ENCODE measurements around the gene FBN2. TPM values are rescaled to one million over a fixed set of nuclear protein-coding genes. Genes with fewer than 3 reads are reported as not detected.

FBN2 gene
- total RNA-seq, 1 experiment from 2014 or later, result 0.22 TPM

DNA sequence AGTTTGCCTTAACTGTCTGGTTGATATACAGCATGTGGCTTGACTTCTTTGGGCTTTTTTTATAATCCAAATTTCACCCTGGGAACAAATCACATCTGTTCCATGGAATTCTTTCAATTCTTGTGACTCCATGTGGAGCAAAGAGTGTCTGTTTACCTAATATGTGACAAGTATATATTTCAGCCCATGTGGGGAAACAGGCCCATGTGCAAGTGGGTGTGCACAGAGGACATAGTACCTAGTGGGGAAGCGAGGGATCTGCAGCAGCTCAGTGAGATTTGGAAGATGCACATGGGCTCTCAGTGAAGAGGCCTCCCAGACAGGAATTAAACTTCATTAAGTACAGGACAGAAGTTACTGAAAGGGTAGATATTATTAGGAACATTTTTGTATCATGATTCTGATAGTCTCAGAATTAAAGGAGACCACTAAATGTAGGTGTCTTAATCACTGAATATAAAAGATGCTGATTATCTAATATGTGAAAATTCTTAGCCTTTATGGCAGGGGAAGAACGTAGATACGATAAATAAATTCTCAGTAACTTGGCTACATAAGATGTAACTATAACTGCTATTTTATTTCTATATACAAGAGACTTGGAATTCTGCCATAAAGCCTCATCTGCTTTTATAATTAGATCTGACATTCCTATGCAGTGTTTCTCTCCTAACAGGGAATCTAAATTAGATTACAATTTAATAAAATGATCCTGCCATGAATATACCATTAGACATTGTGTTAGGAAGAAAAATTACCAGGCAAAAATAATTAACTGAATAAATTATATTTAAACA, 273.3 kb downstream of the FBN2 start:
- no peaks in the 10 kb centered on the region for H3K36me3 ChIP-seq (ENCODE audit: low read depth)
- no peaks in the 10 kb centered on the region for H3K4me1 ChIP-seq (replicated peaks; ENCODE audit: insufficient read depth)
- H3K79me2 ChIP-seq (ENCODE audit: low read depth), result no peaks in the 10 kb centered on the region
- no peak overlapping the region for H3K27ac ChIP-seq
- BruUV-seq (replicated peaks), result no TSS peak
- H4K20me1 ChIP-seq (ENCODE audit: insufficient read depth), result no peaks in the 10 kb centered on the region
- POLR2A ChIA-PET (ENCODE audit: unreplicated experiment), result no interaction called here
- CTCF ChIA-PET, result no interaction called here
- H3K27me3 ChIP-seq (ENCODE audit: insufficient read depth, low read depth), result no peaks in the 10 kb centered on the region
- H3K4me3 ChIP-seq, result no peak overlapping the region
- no peaks in the 10 kb centered on the region for H3K9me2 ChIP-seq (ENCODE audit: insufficient read depth)
- H3K4me2 ChIP-seq, result no peak overlapping the region
- H2AFZ ChIP-seq, result no peak overlapping the region
- intact Hi-C loops (cut with micrococcal nuclease; ENCODE audit: unreplicated experiment), result no loop called here
- H3F3A ChIP-seq (ENCODE audit: insufficient read depth, low read depth), result no peaks in the 10 kb centered on the region
- DNase-seq, result no peak
- no peaks in the 10 kb centered on the region for H3K9me3 ChIP-seq (ENCODE audit: insufficient read depth, low read depth)
- TF ChIP-seq, protein P1, sequence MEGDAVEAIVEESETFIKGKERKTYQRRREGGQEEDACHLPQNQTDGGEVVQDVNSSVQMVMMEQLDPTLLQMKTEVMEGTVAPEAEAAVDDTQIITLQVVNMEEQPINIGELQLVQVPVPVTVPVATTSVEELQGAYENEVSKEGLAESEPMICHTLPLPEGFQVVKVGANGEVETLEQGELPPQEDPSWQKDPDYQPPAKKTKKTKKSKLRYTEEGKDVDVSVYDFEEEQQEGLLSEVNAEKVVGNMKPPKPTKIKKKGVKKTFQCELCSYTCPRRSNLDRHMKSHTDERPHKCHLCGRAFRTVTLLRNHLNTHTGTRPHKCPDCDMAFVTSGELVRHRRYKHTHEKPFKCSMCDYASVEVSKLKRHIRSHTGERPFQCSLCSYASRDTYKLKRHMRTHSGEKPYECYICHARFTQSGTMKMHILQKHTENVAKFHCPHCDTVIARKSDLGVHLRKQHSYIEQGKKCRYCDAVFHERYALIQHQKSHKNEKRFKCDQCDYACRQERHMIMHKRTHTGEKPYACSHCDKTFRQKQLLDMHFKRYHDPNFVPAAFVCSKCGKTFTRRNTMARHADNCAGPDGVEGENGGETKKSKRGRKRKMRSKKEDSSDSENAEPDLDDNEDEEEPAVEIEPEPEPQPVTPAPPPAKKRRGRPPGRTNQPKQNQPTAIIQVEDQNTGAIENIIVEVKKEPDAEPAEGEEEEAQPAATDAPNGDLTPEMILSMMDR (conservative IDR thresholded peaks at IDR 0.05), result no peak
- no peak for TF ChIP-seq EZH2 (IDR thresholded peaks at IDR 0.05; ENCODE audit: low read depth)

DNA sequence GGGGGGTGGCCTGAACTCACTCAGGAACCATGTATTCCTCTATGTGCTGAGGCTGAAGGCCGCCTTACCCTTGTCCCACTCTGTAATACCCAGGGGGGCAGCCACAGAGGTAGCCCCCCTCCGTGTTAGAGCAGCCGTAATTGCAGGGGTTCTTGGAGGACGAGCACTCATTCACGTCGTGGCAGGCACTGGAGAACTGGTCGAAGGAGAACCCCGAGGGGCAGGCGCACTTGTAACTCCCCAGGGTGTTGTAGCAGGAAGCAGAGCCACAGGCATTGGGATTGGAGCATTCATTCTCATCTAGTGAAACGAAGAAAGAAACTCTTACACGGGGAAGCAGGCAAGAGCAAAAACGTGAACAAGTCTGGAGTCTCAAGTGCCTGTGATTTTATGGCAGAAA, 274.7 kb downstream of the FBN2 start:
- no peak overlapping the region for H3K4me2 ChIP-seq
- H3K4me3 ChIP-seq, result no peak overlapping the region
- no peak overlapping the region for H2AFZ ChIP-seq
- H3K79me2 ChIP-seq (ENCODE audit: low read depth), result no peaks in the 10 kb centered on the region
- H3F3A ChIP-seq (ENCODE audit: insufficient read depth, low read depth), result no peaks in the 10 kb centered on the region
- H3K4me1 ChIP-seq (replicated peaks; ENCODE audit: insufficient read depth), result no peaks in the 10 kb centered on the region
- POLR2A ChIA-PET (ENCODE audit: unreplicated experiment), result no interaction called here
- no peaks in the 10 kb centered on the region for H3K9me3 ChIP-seq (ENCODE audit: insufficient read depth, low read depth)
- no peak overlapping the region for H3K27ac ChIP-seq
- TF ChIP-seq, protein P1 (conservative IDR thresholded peaks at IDR 0.05), result no peak
- TF ChIP-seq EZH2 (IDR thresholded peaks at IDR 0.05; ENCODE audit: low read depth), result no peak
- H3K36me3 ChIP-seq (ENCODE audit: low read depth), result no peaks in the 10 kb centered on the region
- no peaks in the 10 kb centered on the region for H4K20me1 ChIP-seq (ENCODE audit: insufficient read depth)
- H3K27me3 ChIP-seq (ENCODE audit: insufficient read depth, low read depth), result no peaks in the 10 kb centered on the region
- no TSS peak for BruUV-seq (replicated peaks)
- intact Hi-C loops (cut with micrococcal nuclease; ENCODE audit: unreplicated experiment), result no loop called here
- no peaks in the 10 kb centered on the region for H3K9me2 ChIP-seq (ENCODE audit: insufficient read depth)
- CTCF ChIA-PET, result no interaction called here
- DNase-seq, result no peak

DNA sequence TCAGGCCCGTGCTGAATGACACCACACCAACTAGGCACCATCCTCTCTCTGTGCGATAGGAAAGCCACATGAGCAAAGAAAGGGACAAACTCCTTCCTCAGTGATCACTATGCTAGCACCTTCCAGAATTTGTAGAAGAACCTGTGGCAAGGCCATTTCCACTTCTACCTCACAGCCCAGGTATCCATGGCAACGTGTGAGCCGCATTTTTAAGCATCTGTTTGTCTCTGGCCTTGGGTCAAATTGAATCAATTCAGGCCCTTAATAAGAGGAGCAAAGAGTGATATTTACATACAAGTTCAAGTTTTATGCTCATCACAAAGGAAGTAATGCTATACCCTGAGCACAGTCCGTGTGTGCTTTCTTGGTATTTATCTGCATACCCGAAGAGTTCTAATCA, 275.1 kb downstream of the FBN2 start:
- no peaks in the 10 kb centered on the region for H3K36me3 ChIP-seq (ENCODE audit: low read depth)
- ChIA-PET POLR2A (ENCODE audit: unreplicated experiment) (no interaction called here), CTCF (no interaction called here)
- no peak overlapping the region for H2AFZ ChIP-seq
- H3K4me2 ChIP-seq, result no peak overlapping the region
- H3K9me3 ChIP-seq (ENCODE audit: insufficient read depth, low read depth), result no peaks in the 10 kb centered on the region
- TF ChIP-seq, protein P1 (conservative IDR thresholded peaks at IDR 0.05), result no peak
- no peaks in the 10 kb centered on the region for H3K9me2 ChIP-seq (ENCODE audit: insufficient read depth)
- intact Hi-C loops (cut with micrococcal nuclease; ENCODE audit: unreplicated experiment), result no loop called here
- no TSS peak for BruUV-seq (replicated peaks)
- DNase-seq, result no peak
- H3K4me3 ChIP-seq, result no peak overlapping the region
- no peaks in the 10 kb centered on the region for H3K79me2 ChIP-seq (ENCODE audit: low read depth)
- H3K4me1 ChIP-seq (replicated peaks; ENCODE audit: insufficient read depth), result no peaks in the 10 kb centered on the region
- H4K20me1 ChIP-seq (ENCODE audit: insufficient read depth), result no peaks in the 10 kb centered on the region
- H3F3A ChIP-seq (ENCODE audit: insufficient read depth, low read depth), result no peaks in the 10 kb centered on the region
- no peak overlapping the region for H3K27ac ChIP-seq
- no peaks in the 10 kb centered on the region for H3K27me3 ChIP-seq (ENCODE audit: insufficient read depth, low read depth)
